ENCODE data around the gene KLK14. TPM values are rescaled to one million over a fixed set of nuclear protein-coding genes. Genes with fewer than 3 reads are reported as not detected.

The KLK14 gene
- total RNA-seq, 1 experiment from 2014 or later = not detected

GRCh38 chr19:51070334-51071094, 12.2 kb downstream of the KLK14 start:
- in situ Hi-C loops (cut with HindIII; ENCODE audit: low pct_unique_long_range_greater_than_20kb, low sequenced_read_pairs) = no loop called here
- DNase-seq (ENCODE audit: low read depth, low spot score) = peak; percentile 2

- no peak for DNase-seq (ENCODE audit: low read depth, low spot score)
- in situ Hi-C loops (cut with HindIII; ENCODE audit: low pct_unique_long_range_greater_than_20kb, low sequenced_read_pairs) = no loop called here
Measured at GRCh38 chr19:51066393-51067186, 16.1 kb downstream of the KLK14 start.

DNA sequence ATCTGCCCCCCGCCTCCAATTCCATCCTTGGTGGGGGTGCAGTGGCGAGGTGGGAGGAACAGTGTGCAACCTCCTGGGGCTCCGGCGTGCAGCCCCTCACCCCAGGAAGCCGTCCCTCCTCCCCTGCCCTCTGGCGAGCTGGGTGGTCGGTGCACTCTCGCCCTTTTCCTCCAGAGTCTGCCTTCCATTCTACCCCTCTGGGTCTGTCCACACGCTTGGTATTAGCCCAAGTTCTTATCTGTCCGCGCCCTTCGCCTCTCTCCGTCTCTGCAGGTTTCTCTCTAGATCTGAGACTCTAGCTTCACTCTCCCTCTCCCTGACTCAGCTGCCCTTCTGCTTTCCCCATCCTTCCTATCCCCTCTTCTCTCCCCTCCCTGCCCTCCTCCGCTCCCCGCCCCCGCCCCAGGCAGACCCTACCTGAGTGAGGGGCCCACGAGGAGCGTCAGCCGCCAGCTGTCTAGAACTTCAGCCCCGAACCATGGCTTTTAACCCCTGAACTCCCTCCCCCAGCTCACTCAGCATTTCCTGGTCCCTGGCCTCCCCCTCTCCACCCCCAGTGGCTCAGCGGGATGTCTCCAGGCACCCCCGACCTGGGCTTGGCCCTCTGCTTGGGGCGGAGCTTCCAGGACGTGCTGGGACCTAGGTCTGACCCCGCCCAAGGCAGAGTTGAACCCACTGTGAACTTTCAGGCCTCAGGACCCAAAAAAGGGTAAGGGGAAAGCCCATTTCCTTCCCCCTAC, 17.3 kb downstream of the KLK14 start:
- in situ Hi-C loops (cut with HindIII; ENCODE audit: low pct_unique_long_range_greater_than_20kb, low sequenced_read_pairs) = no loop called here
- no peak for DNase-seq (ENCODE audit: low read depth, low spot score)

GRCh38 chr19:51064534-51065220, 18.0 kb downstream of the KLK14 start, which contains the start of gene KLK13:
TSS of gene KLK13 (minus strand) at chr19:51065092. CDS start at chr19:51065067, 25 bp downstream.
- DNase-seq (ENCODE audit: low read depth, low spot score) = no peak
- in situ Hi-C loops (cut with HindIII; ENCODE audit: low pct_unique_long_range_greater_than_20kb, low sequenced_read_pairs) = no loop called here

DNA sequence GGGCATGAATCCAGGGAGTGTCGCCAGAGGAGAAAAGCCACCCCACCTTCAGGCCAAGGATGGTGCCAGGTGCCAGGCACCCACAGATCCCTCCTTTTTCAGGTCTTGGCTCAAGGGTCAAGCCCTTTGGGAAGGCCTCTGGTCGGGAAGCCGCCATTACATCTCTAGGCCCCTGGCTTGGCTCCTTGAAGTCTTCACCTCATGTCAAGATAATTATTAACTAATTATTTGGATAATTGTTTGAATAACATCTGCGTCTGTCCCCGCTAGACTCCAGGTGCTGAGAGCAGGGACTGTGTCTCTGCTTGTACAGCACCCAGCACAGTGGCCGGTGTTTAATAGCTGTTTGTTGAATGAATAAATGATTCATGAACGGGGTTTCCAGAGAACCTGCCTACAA, 19.0 kb downstream of the KLK14 start:
- in situ Hi-C loops (cut with HindIII; ENCODE audit: low pct_unique_long_range_greater_than_20kb, low sequenced_read_pairs) = no loop called here
- no peak for DNase-seq (ENCODE audit: low read depth, low spot score)

DNA sequence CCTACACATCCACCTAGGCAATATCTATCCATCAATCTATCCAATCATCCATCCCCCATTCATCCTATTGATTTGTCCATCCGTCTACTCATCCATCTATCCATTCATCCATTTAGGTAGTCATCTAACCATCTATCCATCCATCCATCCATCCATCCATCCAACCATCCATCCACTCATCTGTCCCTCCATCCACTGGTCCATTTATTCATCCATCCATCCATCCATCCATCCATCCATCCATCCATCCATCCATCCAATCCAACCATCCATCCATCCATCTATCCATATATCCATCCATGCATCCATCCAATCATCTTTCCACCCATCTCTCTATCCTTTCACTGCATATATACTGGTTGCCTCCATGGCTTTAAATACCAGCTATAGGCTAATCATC, 21.7 kb downstream of the KLK14 start:
- in situ Hi-C loops (cut with HindIII; ENCODE audit: low pct_unique_long_range_greater_than_20kb, low sequenced_read_pairs) = no loop called here

GRCh38 chr19:51060336-51060735, 22.4 kb downstream of the KLK14 start:
- in situ Hi-C loops (cut with HindIII; ENCODE audit: low pct_unique_long_range_greater_than_20kb, low sequenced_read_pairs) = no loop called here
- no peak for DNase-seq (ENCODE audit: low read depth, low spot score)

More for the DNA sequence above, 21.7 kb downstream of the KLK14 start:
- DNase-seq (ENCODE audit: low read depth, low spot score) = no peak

DNA sequence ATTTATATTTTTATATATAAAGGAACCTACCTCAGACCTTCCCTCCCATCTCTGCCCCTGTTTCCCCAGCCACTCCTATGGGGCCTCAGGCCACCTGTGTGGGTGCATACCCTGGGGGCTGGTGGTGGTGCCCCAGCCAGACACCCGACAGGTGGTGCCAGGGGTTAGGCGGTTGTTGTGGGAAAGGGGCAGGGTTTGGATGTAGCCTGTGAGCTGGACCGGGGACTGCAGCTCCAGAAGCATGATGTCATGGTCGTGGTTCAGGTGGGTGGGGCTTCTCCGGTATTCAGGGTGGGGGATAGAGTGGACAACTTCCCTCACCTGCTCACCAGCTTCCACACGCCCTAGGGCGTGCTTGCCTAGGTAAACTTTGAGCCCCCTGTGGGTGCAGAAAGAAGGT, 23.0 kb downstream of the KLK14 start:
- no peak for DNase-seq (ENCODE audit: low read depth, low spot score)
- in situ Hi-C loops (cut with HindIII; ENCODE audit: low pct_unique_long_range_greater_than_20kb, low sequenced_read_pairs) = no loop called here

- DNase-seq (ENCODE audit: low read depth, low spot score) = no peak
- in situ Hi-C loops (cut with HindIII; ENCODE audit: low pct_unique_long_range_greater_than_20kb, low sequenced_read_pairs) = no loop called here
Measured at GRCh38 chr19:51055866-51056265, 26.8 kb downstream of the KLK14 start.

GRCh38 chr19:51047031-51047335, 35.7 kb downstream of the KLK14 start:
- DNase-seq (ENCODE audit: low read depth, low spot score) = no peak
- in situ Hi-C loops (cut with HindIII; ENCODE audit: low pct_unique_long_range_greater_than_20kb, low sequenced_read_pairs) = no loop called here

- in situ Hi-C loops (cut with HindIII; ENCODE audit: low pct_unique_long_range_greater_than_20kb, low sequenced_read_pairs) = no loop called here
- no peak for DNase-seq (ENCODE audit: low read depth, low spot score)
Measured at GRCh38 chr19:51044327-51044726, 38.4 kb downstream of the KLK14 start.

DNA sequence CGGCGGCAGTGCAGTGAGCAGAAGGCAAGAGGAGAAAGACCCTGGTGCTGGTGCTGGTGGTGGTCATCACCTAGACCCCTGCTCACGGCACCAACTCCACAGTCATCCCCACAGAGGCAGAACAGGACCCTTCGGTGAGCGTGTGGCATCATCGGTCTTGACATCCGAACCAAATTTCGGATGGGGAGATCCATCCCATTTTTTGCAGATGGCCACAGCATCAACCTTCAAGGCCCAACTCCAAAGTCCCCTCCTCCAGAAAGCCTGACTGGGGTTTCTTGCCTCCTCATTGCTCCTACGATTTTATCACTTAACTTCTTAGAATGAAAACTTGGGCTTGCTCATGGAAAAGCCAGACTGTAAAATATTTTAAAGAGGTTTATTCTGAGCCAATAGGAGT, 39.2 kb downstream of the KLK14 start:
- in situ Hi-C loops (cut with HindIII; ENCODE audit: low pct_unique_long_range_greater_than_20kb, low sequenced_read_pairs) = no loop called here
- no peak for DNase-seq (ENCODE audit: low read depth, low spot score)

GRCh38 chr19:51040151-51040550, 42.5 kb downstream of the KLK14 start:
- no peak for DNase-seq (ENCODE audit: low read depth, low spot score)
- in situ Hi-C loops (cut with HindIII; ENCODE audit: low pct_unique_long_range_greater_than_20kb, low sequenced_read_pairs) = no loop called here

- DNase-seq (ENCODE audit: low read depth, low spot score) = peak; percentile 17
- in situ Hi-C loops (cut with HindIII; ENCODE audit: low pct_unique_long_range_greater_than_20kb, low sequenced_read_pairs) = no loop called here
Measured at GRCh38 chr19:51036519-51036918, 46.2 kb downstream of the KLK14 start.

- in situ Hi-C loops (cut with HindIII; ENCODE audit: low pct_unique_long_range_greater_than_20kb, low sequenced_read_pairs) = no loop called here
- no peak for DNase-seq (ENCODE audit: low read depth, low spot score)
Measured at GRCh38 chr19:51034704-51035103, 48.0 kb downstream of the KLK14 start, which contains the start of gene KLK12. TSS of gene KLK12 (minus strand) at chr19:51035002. CDS start at chr19:51034621, 381 bp downstream.

- DNase-seq (ENCODE audit: low read depth, low spot score) = no peak
- in situ Hi-C loops (cut with HindIII; ENCODE audit: low pct_unique_long_range_greater_than_20kb, low sequenced_read_pairs) = no loop called here
Measured at GRCh38 chr19:51031880-51032225, 50.8 kb downstream of the KLK14 start.

GRCh38 chr19:51031220-51031879, 51.3 kb downstream of the KLK14 start:
- in situ Hi-C loops (cut with HindIII; ENCODE audit: low pct_unique_long_range_greater_than_20kb, low sequenced_read_pairs) = no loop called here
- DNase-seq (ENCODE audit: low read depth, low spot score) = no peak
